IPS-20b (cell line): Measurements from ENCODE around the gene TRIM42.

Experiments used
- H3K27ac ChIP-seq: one replicate; pipeline ENCODE4 v1.5.1; 2013; ENCODE audit warnings: low read length
- H3K27me3 ChIP-seq: 2 replicates; pipeline ENCODE4 v1.6.1; 2013; ENCODE audit warnings: mild to moderate bottlenecking, low read length, inconsistent platforms; ENCODE audit not compliant: insufficient read depth
- H3K36me3 ChIP-seq: 2 replicates; pipeline ENCODE4 v1.6.1; 2013; ENCODE audit warnings: low read depth, mild to moderate bottlenecking, inconsistent platforms, low read length, moderate library complexity; ENCODE audit not compliant: insufficient read depth
- H3K4me1 ChIP-seq: 2 replicates; pipeline ENCODE4 v1.6.1; 2013; ENCODE audit warnings: mild to moderate bottlenecking, control low read depth, inconsistent platforms, low read length, moderate library complexity; ENCODE audit not compliant: insufficient read depth
- H3K4me3 ChIP-seq: 2 replicates; pipeline ENCODE4 v1.5.1; 2013; ENCODE audit warnings: mild to moderate bottlenecking, low read length, inconsistent platforms
- H3K9ac ChIP-seq: 2 replicates; pipeline ENCODE4 v1.6.1; 2013; ENCODE audit warnings: low read depth, mild to moderate bottlenecking, inconsistent platforms, low read length, moderate library complexity
- H3K9me3 ChIP-seq: 2 replicates; pipeline ENCODE4 v1.6.1; 2013; ENCODE audit warnings: mild to moderate bottlenecking, low read depth, low read length, inconsistent platforms; ENCODE audit not compliant: insufficient read depth

Gene TRIM42

GRCh38 chr3:140711390-140712035 lies 33.6 kb downstream of the TRIM42 start:
- H3K4me1 ChIP-seq = peaks cover 8% of the 10 kb centered on the region; the same call in 1 of the 2 replicates
- no peak overlapping the region for H3K4me3 ChIP-seq
- H3K36me3 ChIP-seq = no peaks in the 10 kb centered on the region
- no peak overlapping the region for H3K27ac ChIP-seq
- H3K27me3 ChIP-seq = no peaks in the 10 kb centered on the region
- peaks cover under 1% of the 10 kb centered on the region; the same call in 1 of the 2 replicates for H3K9me3 ChIP-seq
- H3K9ac ChIP-seq = no peak overlapping the region

- Histone ChIP-seq H3K4me3 (no peak overlapping the region), H3K9me3 (no peaks in the 10 kb centered on the region)
Observed at GRCh38 chr3:140712301-140712700, 34.4 kb downstream of the TRIM42 start.

GRCh38 chr3:140715035-140715434 lies 37.2 kb downstream of the TRIM42 start:
- H3K27ac ChIP-seq = no peak overlapping the region

More at GRCh38 chr3:140712301-140712700, 34.4 kb downstream of the TRIM42 start:
- Histone ChIP-seq H3K27ac (no peak overlapping the region), H3K27me3 (no peaks in the 10 kb centered on the region), H3K4me1 (peaks cover 8% of the 10 kb centered on the region; the same call in 1 of the 2 replicates), H3K9ac (no peak overlapping the region), H3K36me3 (no peaks in the 10 kb centered on the region)

GRCh38 chr3:140717921-140718320 lies 40.1 kb downstream of the TRIM42 start:
- Histone ChIP-seq H3K9ac (no peak overlapping the region), H3K36me3 (no peaks in the 10 kb centered on the region), H3K4me1 (peaks cover 8% of the 10 kb centered on the region; the same call in 1 of the 2 replicates), H3K4me3 (no peak overlapping the region), H3K9me3 (no peaks in the 10 kb centered on the region), H3K27me3 (no peaks in the 10 kb centered on the region), H3K27ac (no peak overlapping the region)

More at GRCh38 chr3:140715035-140715434, 37.2 kb downstream of the TRIM42 start:
- no peaks in the 10 kb centered on the region for H3K9me3 ChIP-seq
- no peaks in the 10 kb centered on the region for H3K27me3 ChIP-seq
- H3K36me3 ChIP-seq = no peaks in the 10 kb centered on the region
- no peak overlapping the region for H3K9ac ChIP-seq
- H3K4me3 ChIP-seq = no peak overlapping the region
- peaks cover 8% of the 10 kb centered on the region; the same call in 1 of the 2 replicates for H3K4me1 ChIP-seq

GRCh38 chr3:140719841-140720614 lies 42.2 kb downstream of the TRIM42 start:
- H3K9ac ChIP-seq = no peak overlapping the region
- no peaks in the 10 kb centered on the region for H3K36me3 ChIP-seq
- H3K4me3 ChIP-seq = no peak overlapping the region
- H3K27ac ChIP-seq = no peak overlapping the region
- H3K27me3 ChIP-seq = no peaks in the 10 kb centered on the region
- H3K4me1 ChIP-seq = 0 out of 2 replicates have a peak, but pooled peaks cover 2% of the 10 kb centered on the region
- H3K9me3 ChIP-seq = no peaks in the 10 kb centered on the region

GRCh38 chr3:140723576-140723975 lies 45.7 kb downstream of the TRIM42 start:
- Histone ChIP-seq H3K4me3 (no peak overlapping the region), H3K27ac (no peak overlapping the region), H3K9ac (no peak overlapping the region), H3K4me1 (peaks cover 4% of the 10 kb centered on the region; the same call in 1 of the 2 replicates), H3K27me3 (no peaks in the 10 kb centered on the region), H3K36me3 (no peaks in the 10 kb centered on the region), H3K9me3 (no peaks in the 10 kb centered on the region)

GRCh38 chr3:140724856-140725812 lies 47.3 kb downstream of the TRIM42 start:
- Histone ChIP-seq H3K27ac (no peak overlapping the region), H3K36me3 (no peaks in the 10 kb centered on the region), H3K9me3 (no peaks in the 10 kb centered on the region), H3K27me3 (no peaks in the 10 kb centered on the region), H3K4me3 (no peak overlapping the region), H3K4me1 (peaks cover 4% of the 10 kb centered on the region; the same call in 1 of the 2 replicates), H3K9ac (no peak overlapping the region)

- Histone ChIP-seq H3K27me3 (no peaks in the 10 kb centered on the region), H3K36me3 (no peaks in the 10 kb centered on the region), H3K4me1 (peaks cover 4% of the 10 kb centered on the region; the same call in 1 of the 2 replicates), H3K9me3 (no peaks in the 10 kb centered on the region), H3K27ac (no peak overlapping the region), H3K9ac (no peak overlapping the region), H3K4me3 (no peak overlapping the region)
Observed at GRCh38 chr3:140726066-140726465, 48.2 kb downstream of the TRIM42 start.

GRCh38 chr3:140727886-140728285 lies 50.0 kb downstream of the TRIM42 start:
- Histone ChIP-seq H3K36me3 (no peaks in the 10 kb centered on the region), H3K4me1 (peaks cover 4% of the 10 kb centered on the region; the same call in 1 of the 2 replicates), H3K4me3 (no peak overlapping the region), H3K9ac (no peak overlapping the region), H3K9me3 (no peaks in the 10 kb centered on the region), H3K27ac (no peak overlapping the region), H3K27me3 (no peaks in the 10 kb centered on the region)

GRCh38 chr3:140731440-140732119 lies 53.7 kb downstream of the TRIM42 start:
- Histone ChIP-seq H3K36me3 (no peaks in the 10 kb centered on the region), H3K4me3 (no peak overlapping the region), H3K27ac (no peak overlapping the region), H3K9me3 (no peaks in the 10 kb centered on the region), H3K9ac (no peak overlapping the region), H3K27me3 (no peaks in the 10 kb centered on the region), H3K4me1 (no peaks in the 10 kb centered on the region; the same call in 1 of the 2 replicates)

- Histone ChIP-seq H3K36me3 (no peaks in the 10 kb centered on the region), H3K4me1 (no peaks in the 10 kb centered on the region), H3K27me3 (no peaks in the 10 kb centered on the region), H3K9me3 (no peaks in the 10 kb centered on the region), H3K27ac (no peak overlapping the region), H3K9ac (no peak overlapping the region), H3K4me3 (no peak overlapping the region)
Observed at GRCh38 chr3:140733623-140734022, 55.8 kb downstream of the TRIM42 start.
